ENCODE results near the gene DLGAP5.

Gene DLGAP5

GRCh38 chr14:55191203-55192053, at the start of gene DLGAP5:
TSS of gene DLGAP5 (minus strand) at chr14:55191585. CDS start at chr14:55189179, 2,406 bp downstream.
- peak; percentile 75 to 83 (median 82) for DNase-seq (ENCODE audit: low read depth in 3 of 3)

DNA sequence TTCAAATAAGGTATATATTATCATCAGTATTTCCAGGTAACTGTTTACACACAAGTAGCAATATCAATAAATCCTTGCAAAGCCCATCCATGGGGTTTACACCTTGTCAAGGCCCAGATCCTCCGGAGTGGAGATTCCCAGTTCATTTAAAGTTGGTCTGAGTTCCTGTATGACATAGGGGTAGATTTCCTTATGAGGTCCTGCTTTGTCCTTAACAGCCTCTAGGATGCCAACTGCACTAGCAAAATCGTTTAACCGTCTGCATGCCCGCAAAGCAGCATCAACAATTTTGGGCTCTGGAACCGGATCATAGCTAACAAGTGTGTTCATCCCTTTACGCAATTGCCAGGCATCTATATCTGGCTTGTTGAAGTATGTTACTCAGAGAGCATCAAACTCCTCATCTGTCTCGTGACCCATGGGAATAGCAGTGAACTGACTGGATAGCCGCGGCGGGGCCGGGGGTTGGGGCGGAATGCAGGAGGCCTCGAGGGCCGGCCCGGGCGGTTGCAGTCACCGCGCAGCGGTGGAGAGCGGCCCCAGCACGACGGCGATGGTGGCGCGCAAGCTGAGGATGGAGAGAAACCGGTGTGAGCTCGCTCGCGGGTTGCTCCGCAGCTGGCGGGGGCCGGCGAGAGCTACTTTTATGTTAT, 49.3 kb upstream of the DLGAP5 start:
- DNase-seq (ENCODE audit: low read depth in 3 of 3): no peak

DNA sequence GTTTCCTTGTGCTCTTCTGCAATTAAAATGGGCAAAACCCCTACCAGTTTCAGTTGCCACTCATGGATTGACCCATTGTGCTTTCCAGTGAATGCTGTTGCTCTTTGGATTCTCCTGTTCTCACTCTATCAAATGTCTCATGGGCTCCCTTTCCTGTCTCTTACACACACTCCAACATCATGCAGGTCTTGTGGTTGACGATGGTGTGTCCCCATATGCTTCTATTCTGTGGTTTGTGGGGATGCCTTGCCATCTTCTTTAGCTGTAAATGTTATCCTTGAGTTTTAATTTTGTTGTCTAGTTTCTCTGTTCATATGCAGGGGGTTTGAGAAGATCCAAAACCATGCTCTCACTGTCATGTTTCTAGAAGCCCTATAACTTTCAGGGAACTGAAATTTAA, 47.9 kb upstream of the DLGAP5 start:
- DNase-seq (ENCODE audit: low read depth in 3 of 3): no peak

GRCh38 chr14:55238019-55238680, 46.8 kb upstream of the DLGAP5 start:
- no peak for DNase-seq (ENCODE audit: low read depth in 3 of 3)

- no peak for DNase-seq (ENCODE audit: low read depth in 3 of 3)
Observed at GRCh38 chr14:55233591-55233990, 42.2 kb upstream of the DLGAP5 start.

DNA sequence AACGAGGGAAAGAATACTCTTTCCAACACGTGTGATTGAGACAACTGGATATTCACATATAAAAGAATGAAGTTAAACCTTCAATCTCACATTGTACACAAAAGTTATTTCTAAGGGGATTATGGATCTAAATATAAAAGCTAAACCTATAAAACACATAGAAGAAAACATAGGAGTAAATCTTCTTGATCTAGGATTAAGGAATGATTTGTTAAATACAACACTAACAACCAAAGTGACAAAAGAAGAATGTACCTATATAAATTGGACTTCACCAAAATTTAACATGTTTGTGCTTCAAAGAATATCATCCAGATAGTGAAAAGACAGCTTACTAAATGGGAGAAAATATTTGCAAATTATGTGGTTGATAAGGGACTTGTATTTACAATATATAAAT, 36.9 kb upstream of the DLGAP5 start:
- no peak for DNase-seq (ENCODE audit: low read depth in 3 of 3)

DNA sequence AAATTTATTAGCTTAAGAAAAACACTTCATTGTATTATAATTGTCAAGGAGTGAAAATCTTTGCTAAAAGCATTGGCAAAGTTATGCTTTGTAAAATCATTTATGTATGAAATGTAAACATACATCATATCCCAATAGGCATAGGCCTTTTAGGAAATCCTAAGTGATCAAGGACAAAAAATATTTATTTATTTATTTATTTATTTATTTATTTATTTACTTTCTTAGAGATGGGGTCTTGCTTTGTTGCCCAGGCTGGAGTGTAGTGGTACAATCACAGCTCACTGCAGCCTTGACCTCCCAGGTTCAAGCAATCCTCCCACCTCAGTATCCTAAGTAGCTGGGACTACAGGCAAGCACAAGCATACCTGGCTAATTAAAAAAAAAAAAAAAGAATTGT, 32.0 kb upstream of the DLGAP5 start:
- no peak for DNase-seq (ENCODE audit: low read depth in 3 of 3)

- no peak for DNase-seq (ENCODE audit: low read depth in 3 of 3)
Observed at GRCh38 chr14:55221968-55222367, 30.6 kb upstream of the DLGAP5 start.

- no peak for DNase-seq (ENCODE audit: low read depth in 3 of 3)
Observed at GRCh38 chr14:55221186-55221585, 29.8 kb upstream of the DLGAP5 start.

DNA sequence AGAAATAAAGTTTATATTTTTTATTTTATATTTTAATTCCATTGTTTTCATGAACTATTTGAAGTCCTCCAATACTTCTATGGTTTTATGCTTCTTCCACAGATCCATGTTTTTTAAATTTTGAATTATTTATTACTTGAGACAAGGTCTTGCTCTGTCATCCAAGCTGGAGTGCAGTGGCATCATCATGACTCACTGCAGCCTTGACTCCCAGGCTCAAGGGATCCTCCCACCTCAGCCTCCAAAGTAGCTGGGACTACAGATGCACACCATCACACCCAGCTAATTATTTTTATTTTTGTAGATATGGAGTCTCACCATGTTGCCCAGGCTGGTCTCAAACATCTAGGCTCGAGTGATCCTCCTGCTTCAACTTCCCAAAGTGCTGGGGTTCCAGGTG, 28.8 kb upstream of the DLGAP5 start:
- DNase-seq (ENCODE audit: low read depth in 3 of 3): no peak

- no peak for DNase-seq (ENCODE audit: low read depth in 3 of 3)
Observed at GRCh38 chr14:55212634-55213033, 21.2 kb upstream of the DLGAP5 start.

DNA sequence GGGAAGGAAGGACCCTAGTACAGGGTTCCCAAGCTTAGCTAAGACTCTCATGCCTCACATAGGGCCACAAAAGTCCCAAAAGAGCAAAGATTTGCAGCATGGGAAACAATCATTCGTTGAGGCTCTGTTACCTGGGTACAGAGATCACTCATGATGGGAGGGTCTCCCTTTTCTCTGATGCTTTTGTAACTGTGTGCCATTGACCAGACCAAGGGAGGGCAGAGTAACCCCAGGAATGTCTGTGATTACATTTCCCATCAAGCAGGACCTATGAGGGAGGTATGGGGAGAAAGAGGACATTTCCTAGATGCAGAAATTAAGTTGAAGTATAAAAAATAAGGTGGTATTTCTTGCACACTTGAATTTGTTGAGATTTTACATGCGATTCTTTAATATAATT, 16.4 kb upstream of the DLGAP5 start:
- DNase-seq (ENCODE audit: low read depth in 3 of 3): no peak

- DNase-seq (ENCODE audit: low read depth in 3 of 3): no peak
Observed at GRCh38 chr14:55206175-55206693, 14.8 kb upstream of the DLGAP5 start.

DNA sequence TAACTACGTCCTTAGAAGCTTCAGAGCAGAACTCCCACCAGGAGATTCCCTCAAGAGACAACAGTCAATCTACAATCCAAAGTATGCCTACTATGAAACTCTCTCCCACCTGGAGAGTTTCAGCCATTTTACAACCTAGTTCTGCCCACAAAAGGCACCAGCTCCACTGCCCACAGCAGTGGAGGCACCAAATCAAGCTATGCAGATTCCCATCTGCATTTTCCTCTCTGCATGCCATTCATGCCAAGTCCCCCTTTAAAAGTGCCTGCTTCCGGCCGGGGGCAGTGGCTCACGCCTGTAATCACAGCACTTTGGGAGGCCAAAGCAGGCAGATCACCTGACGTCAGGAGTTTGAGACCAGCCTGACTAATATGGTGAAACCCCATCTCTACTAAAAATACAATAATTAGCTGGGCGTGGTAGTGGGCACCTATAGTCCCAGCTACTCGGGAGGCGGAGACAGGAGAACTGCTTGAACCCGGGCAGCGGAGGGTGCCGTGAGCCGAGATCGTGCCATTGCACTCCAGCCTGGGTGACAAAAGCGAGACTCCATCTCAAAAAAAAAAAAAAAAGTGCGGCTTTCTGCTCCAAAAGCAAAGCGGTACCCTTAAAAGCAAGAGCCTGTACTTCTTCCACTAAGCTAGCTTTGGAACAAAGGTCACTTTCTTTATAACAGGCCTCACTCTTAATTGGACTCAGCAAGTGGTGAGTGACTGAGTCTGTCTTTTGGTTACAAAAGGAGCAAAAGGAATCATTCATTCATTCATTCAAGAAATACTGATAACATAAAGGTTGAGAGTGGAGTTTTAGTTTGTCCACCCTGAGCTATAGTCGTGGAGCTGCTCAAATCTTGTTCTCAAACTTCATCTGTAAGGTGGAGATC, 10.1 kb upstream of the DLGAP5 start:
- no peak for DNase-seq (ENCODE audit: low read depth in 3 of 3)

DNA sequence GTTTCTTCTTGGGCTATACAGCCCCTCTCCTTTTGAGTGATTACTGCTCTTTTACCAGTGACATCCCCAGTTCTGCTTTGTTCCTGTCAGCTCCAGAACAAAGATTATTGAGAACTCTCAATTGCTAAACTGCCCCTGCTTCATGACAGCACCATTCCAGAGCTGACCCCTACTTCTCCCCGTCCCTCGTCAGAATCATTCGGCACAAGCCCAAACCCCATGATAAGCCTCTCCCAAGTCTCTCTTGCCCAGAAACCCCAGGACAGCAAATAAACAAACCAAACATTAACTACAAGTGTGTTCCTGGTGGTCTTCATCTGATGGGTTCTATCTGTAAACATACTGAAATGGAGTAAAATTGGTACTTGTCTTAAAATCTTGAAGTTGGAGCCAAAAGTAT, 9.3 kb upstream of the DLGAP5 start:
- DNase-seq (ENCODE audit: low read depth in 3 of 3): no peak

DNA sequence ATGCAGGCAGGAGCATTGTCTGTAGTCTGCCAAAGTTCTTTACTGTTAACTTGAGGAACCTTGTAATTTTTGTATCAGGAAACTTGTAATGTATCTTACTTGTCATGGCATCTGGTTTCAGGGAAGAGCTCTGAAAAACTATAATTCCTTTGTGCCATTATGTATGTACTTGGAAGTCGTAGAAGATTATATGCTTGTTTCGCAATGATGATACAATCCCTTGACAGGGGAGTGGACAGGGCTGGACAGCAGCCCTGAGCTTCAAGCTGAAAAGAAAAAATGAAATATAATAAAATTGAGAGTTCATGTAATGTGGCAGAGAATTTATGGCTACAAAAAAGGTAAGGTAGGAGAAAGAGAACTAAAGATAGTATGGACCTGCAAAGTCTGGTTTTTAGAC, 7.4 kb upstream of the DLGAP5 start:
- no peak for DNase-seq (ENCODE audit: low read depth in 3 of 3)

DNA sequence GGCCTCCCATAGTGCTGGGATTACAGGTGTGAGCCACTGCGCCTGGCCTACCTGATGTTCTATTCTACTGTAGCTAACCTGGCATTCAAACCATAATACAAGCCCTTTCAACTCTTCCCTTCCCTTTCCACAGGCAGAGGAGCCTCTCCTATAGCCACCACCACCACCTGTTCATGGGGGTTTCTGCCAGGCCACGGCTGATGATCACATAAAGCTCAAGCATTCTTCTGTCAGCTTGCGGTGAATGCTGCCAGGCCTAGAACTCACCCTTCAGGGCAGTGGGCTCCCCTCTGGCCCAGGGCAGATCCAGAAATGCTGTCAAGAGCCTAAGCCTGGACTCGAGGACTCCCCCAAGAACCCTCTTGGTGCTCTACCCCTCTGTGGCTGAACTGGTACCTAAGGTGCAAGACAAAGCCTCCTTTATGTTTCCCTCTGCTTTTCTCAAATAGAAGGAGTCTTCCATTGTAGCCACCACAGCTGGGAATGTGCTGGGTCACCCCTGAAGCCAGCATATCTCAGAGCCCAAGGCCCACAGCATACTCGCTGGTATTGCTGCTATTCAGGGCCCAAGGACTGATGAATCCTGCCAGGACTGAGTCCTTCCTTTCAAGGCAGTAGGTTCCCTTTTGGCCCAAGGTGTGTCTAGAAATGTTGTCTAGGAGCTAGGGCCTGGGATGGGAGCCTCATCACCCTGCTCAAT, 3.4 kb upstream of the DLGAP5 start:
- no peak for DNase-seq (ENCODE audit: low read depth in 3 of 3)

DNA sequence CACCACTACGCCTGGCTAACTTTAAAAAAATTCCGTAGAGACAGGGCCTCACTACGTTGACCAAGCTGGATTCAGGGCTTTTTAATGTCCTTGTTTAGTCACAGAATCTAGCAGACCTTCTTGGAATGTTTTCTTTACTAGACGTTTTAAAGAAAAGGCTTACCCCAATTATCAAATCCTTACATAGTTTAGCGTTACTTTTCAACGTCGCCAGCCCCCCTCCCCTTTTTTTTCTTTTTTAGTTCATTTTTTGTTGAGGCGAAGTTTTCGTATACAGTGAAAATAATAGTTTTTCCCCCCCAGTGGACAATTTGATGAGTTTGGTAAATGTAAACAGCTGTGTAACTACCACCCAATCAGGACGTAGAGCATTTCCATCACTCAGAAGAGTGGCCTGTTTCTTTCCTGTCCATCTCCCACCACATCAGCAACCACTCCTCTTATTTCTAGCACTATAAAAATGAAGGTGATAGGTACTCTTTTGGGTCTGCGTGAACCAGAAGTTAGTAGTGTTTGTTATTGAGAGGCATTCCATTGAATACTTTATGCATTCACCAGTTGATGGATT, 753 bp upstream of the DLGAP5 start:
- DNase-seq (ENCODE audit: low read depth in 3 of 3): no peak

GRCh38 chr14:55190906-55191202, 531 bp downstream of the DLGAP5 start:
- no peak for DNase-seq (ENCODE audit: low read depth in 3 of 3)

- no peak for DNase-seq (ENCODE audit: low read depth in 3 of 3)
Observed at GRCh38 chr14:55188686-55189295, 2.6 kb downstream of the DLGAP5 start.
